Erythroblast (primary cell): Measurements from ENCODE around the gene STX5.
A peak's percentile ranks its signal among the peaks of the same experiment; 100 is the strongest.
"Not testable (repeated sequence)": the region's sequence is repeated elsewhere in the genome, so short reads cannot be mapped to it uniquely, and the experiment has no call there.

Experiments used
- DNase-seq, 2 experiments: peaks; one replicate each; lab custom pipeline; 2025; lab: John Stamatoyannopoulos, UW
- GATA1 ChIP-seq: IDR thresholded peaks from 2 replicates; pipeline ENCODE4 v1.6.1; 2011; ENCODE audit warnings: low read depth, mild to moderate bottlenecking, control low read depth, low read length, moderate library complexity
- POLR2A ChIP-seq: IDR thresholded peaks from 2 replicates; pipeline ENCODE4 v1.6.1; 2011; ENCODE audit warnings: mild to moderate bottlenecking, low read length

The STX5 gene

DNA sequence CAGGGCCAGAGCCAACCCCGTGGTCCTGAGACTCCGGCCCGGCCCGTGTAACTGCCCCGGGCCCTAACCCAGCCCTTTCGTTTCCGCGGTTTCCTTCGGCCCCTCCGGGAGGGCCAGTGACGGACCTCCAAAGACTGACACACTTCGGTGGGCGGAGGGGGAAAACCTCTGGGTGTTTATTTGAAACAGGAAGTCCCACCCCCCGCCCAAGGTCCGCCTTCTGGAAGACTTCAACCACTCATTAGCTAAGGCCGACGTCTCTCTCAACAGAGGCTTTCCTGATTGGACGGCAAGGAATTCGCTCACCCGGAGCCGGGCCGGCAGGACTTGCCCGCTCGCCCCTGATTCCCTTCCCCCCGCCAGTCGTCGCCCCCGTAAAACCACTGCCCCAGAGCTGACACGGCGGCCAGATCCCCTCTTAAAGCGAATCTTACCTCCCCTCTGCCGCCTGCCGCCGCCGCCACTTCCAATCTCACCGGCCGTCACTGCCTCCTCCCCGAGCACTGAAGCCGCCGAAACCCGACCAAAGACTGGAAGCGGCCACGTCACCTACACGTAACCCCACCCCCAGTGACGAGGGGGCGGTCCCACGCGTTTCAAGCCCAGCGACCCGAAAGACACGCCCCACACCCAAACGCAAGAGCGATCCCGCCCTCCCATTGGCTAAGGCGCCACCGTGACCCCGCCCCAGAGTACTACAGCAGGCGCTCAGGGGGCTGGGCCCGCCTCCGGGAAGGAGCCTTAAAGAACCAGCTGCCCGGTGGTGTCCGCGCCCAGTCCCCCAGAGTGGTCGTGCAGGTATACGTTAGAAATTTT, at the start of gene STX5:
TSS of gene STX5 (minus strand) at position 532 of the 816 bp plus-strand sequence. CDS start 808 bp downstream, outside the sequence.
- DNase-seq: peak; percentile 99 to 100
- TF ChIP-seq GATA1 (no peak), POLR2A (peak; percentile 86)

DNA sequence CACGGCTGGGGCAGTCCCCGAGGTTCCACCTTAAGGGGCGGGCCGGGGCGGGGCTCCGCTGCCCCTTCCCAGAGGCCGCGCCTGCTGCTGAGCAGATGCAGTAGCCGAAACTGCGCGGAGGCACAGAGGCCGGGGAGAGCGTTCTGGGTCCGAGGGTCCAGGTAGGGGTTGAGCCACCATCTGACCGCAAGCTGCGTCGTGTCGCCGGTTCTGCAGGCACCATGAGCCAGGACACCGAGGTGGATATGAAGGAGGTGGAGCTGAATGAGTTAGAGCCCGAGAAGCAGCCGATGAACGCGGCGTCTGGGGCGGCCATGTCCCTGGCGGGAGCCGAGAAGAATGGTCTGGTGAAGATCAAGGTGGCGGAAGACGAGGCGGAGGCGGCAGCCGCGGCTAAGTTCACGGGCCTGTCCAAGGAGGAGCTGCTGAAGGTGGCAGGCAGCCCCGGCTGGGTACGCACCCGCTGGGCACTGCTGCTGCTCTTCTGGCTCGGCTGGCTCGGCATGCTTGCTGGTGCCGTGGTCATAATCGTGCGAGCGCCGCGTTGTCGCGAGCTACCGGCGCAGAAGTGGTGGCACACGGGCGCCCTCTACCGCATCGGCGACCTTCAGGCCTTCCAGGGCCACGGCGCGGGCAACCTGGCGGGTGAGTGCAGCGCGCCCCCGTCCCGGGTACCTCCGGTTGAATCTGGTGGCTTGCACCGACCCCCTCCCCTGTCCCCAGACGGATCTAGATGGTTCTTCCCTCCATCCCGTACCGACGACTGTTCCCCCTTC, 49.1 kb upstream of the STX5 start, which contains the start of gene SLC3A2:
TSS of gene SLC3A2 (plus strand) at position 94 of the 776 bp plus-strand sequence. CDS start at position 222, 128 bp downstream.
- no peak for TF ChIP-seq GATA1
- TF ChIP-seq POLR2A: peak; percentile 99
- peak; percentile 97 to 98 for DNase-seq

DNA sequence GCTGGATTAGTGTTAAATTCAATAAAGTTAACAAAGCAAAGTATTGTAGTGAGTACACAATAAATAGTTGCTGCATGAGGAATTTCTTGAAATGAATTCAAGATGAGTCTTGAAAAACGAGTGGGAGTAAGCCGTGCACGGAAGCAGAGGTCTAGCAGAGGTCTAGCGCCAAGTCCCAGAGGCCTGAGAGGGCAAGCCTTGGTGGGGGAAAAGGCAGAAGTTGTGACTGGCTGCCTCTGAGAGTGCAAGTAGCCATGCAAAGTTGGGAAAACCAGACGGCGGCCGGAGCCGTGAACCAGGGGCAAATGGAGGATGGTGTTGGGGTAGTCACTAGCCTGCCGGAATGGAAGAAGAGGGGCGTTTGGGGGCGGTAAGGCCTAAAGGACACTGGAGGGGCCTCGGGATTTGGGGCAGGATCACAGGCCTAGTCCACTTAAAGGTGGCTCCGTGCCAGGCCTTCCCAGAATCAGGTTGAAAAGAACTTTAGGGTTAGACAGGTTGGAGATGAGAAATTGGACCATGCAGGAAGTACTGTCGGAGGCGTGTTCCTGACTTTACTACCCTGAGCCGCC, 48.5 kb upstream of the STX5 start:
- peak; percentile 70 to 75 for DNase-seq
- TF ChIP-seq GATA1: no peak
- no peak for TF ChIP-seq POLR2A

DNA sequence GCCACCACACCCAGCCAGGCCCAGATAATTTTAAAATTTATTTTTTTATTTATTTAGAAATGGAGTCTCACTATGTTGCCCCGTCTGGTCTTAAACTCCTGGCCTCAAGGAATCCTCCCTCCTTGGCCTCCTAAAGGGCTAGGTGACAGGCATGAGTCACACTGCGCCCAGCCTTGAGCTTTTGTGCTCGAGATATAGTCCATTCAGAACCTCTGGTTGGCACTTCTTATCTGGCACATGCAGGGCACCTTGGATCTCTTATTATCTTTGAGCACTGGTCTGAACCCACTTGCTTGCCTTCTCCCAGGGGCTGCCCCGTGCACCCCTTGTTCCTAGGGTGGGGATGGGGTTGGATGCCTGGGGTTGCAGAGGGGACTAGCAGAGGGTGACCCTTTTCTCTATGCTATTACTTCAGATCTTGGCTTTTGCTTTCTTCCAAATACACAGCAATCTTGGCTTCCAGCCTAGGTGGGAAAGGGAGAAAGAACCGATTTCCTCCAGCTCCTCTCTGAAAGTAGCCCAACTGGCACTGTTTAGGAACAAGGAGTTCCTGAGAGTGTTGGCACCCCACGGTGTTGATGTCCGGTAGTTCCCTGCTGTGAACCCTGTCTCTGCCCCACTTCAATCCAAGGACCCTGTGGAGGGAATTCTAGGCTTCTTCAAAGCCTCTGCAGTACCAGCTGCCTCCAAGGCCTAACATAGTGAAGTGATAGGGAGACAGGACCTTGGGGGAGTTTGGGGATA, 47.6 kb upstream of the STX5 start:
- TF ChIP-seq GATA1 (no peak), POLR2A (peak; percentile 37)
- peak; percentile 84 to 94 for DNase-seq

DNA sequence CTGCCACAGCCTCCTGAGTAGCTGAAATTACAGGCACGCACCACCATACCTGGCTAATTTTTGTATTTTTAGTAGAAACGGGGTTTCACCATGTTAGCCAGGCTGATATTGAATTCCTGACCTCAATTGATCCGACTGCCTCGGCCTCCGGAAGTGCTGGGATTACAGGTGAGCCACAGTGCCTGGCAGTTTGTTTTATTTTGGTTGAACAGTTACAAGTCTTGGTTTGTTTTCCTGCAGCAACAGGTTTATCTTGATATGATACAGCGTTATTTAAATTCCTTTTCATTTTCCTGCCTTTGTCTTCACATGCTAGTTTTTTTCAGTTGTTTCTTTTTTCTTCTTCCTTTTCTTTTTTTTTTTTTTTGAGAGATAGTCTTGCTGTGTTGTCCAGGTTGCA, 44.9 kb upstream of the STX5 start:
- DNase-seq: no peak
- TF ChIP-seq GATA1 (no peak), POLR2A (no peak)

GRCh38 chr11:62875698-62876478, 44.0 kb upstream of the STX5 start:
- no peak for DNase-seq

DNA sequence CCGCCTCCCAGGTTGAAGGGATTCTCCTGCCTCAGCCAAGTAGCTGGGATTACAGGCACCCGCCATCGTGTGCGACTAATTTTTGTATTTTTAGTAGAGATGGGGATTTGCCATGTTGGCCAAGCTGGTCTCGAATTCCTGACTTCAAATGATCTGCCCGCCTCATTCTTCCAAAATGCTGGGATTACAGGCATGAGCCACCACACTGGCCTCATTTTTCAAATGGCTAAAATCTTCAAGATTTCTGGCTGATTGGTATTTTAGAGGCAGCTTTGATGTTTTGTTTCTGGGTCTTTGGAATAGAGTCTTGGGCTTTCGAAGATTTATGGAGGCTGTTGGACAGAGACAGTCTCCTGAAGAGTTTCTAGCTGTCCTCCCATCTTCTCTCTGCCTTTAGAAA, 43.0 kb upstream of the STX5 start:
- no peak for TF ChIP-seq GATA1
- TF ChIP-seq POLR2A: no peak
- no peak for DNase-seq

More at GRCh38 chr11:62875698-62876478, 44.0 kb upstream of the STX5 start:
- no peak for TF ChIP-seq GATA1
- TF ChIP-seq POLR2A: no peak

DNA sequence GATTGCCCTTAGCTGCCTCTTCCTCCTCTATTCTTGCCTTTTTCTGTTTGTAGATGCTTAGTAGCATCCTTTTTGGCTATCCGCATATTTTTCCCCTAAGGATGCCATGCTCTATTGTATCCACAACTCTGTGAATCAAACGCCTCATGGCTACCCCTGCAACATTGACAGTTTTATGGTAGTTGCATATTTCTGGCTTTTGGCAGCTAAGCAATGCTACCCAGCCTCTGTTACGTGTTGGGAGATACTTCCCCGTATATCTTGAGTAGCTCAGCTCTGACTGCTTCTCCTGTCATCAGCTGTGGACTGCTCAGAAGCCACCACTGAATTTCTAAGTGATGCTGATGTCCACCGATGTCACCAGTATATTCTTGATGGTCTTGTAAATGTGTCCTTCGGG, 33.8 kb upstream of the STX5 start:
- no peak for DNase-seq
- TF ChIP-seq GATA1 (no peak), POLR2A (no peak)

- no peak for DNase-seq
- TF ChIP-seq POLR2A: no peak
- no peak for TF ChIP-seq GATA1
Measured at GRCh38 chr11:62863687-62864335, 32.0 kb upstream of the STX5 start.

DNA sequence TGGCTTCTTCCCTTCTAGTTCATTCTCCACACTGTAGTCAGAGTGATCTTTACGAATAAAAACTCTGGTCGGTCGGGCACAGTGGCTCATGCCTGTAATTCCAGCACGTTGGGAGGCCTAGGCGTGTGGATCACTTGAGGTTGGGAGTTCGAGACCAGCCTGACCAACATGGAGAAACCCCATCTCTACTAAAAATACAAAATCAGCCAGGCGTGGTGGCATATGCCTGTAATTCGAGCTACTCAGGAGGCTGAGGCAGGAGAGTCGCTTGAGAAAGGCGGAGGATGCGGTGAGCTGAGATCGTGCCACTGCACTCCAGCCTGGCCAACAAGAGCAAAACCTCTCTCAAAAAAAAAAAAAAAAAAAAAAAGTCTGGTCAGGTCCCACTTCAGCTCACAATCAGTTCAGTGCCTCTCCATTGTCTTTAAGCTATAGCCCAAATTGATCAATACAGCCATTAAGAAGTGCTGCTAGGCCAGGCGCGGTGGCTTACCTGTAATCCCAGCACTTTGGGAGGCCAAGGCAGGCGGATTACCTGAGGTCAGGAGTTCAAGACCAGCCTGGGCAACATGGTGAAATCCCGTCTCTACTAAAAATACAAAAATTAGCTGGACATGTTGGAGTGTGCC, 29.8 kb upstream of the STX5 start:
- DNase-seq: not testable (repeated sequence)

DNA sequence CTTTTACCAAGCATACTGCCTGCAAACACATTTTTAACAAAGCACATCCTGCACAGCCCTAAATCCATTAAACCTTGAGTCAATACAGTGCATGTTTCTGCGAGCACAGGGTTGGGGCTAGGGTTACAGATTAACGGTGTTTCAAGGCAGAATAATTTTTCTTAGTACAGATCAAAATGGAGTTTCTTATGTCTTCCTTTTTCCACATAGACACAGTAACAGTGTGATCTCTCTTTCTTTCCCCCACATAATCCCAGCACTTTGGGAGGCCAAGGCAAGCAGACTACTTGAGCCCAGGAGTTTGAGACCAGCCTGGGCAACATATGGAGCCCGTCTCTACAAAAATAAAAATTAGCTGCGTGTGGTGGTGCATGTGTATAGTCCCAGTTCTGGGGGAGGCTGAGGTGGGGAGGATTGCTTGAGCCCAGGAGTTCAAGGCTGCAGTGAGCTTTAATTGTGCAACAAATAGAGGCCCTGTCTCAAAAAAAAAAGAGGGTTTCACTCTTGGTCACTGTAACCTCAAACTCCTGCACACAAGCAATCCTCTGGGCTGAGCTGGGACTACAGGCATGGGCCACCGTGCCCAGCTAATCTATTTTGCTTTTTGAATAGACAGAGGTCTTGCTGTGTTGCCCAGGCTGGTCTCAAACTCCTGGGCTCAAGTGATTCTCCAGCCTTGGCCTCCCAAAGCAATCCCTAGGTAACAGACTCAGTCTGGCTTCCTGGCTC, 29.1 kb upstream of the STX5 start:
- no peak for DNase-seq

GRCh38 chr11:62859281-62859703, 27.4 kb upstream of the STX5 start:
- peak in 1 of 2 experiments; percentile 39 for DNase-seq

More for the DNA sequence above, 29.1 kb upstream of the STX5 start:
- TF ChIP-seq POLR2A (no peak), GATA1 (no peak)
